ENCODE data around the gene LCNL1.

Gene LCNL1

DNA sequence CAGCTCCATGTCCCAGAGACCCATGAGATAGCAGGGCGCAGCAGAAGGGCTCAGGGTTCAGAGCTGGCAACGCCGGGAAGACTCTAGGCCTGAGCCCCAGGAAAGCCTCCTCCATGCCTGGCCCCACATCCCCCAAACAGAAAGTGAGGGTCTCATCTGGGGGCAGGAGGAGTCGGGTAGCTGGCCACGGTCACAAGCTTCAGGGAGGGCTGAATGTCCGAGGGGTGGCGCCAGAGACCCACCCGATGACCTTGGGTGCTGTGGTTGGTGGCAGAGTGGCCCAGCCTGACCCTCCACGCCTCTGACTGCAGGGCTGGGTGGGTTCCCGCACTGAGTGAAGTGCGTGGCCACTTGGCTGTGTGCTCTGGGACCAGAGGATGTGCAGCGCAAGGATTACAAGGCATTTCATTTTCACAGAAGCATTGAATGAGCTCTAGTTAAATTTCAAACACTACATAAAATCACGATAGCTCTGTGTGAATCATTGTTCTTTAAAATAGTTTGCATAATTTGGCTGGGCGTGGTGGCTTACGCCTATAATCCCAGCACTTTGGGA, 34.8 kb upstream of the LCNL1 start:
- Histone ChIP-seq H3K27me3 (ENCODE audit: control insufficient read depth in 1 of 2, insufficient read depth in 1 of 2, low read length in 2 of 2) (no peaks in the 10 kb centered on the region), H3K23ac (ENCODE audit: low read length in 2 of 2) (no peak overlapping the region), H3K9ac (ENCODE audit: low read length) (no peak overlapping the region), H4K8ac (ENCODE audit: low read length) (no peak overlapping the region), H2AK5ac (ENCODE audit: low read length, severe bottlenecking) (no peak overlapping the region), H4K91ac (ENCODE audit: low read length) (no peak overlapping the region), H2BK12ac (ENCODE audit: low read length in 2 of 2) (peak overlapping the region in 1 of 2 experiments; percentile 24), H3K4ac (ENCODE audit: low read depth in 1 of 2, low read length in 2 of 2) (no peak overlapping the region), H3K36me3 (ENCODE audit: control insufficient read depth in 1 of 2, insufficient read depth in 2 of 2, low read depth in 1 of 2, low read length in 2 of 2) (peaks cover 0 to 9% of the 10 kb centered on the region in 2 experiments), H3K14ac (ENCODE audit: low read length in 2 of 2) (no peak overlapping the region), H3K79me1 (replicated peaks; ENCODE audit: low read length, poor library complexity, severe bottlenecking) (no peaks in the 10 kb centered on the region), H2AFZ (ENCODE audit: low read depth, low read length) (no peak overlapping the region), H2BK5ac (ENCODE audit: low read depth, low read length, poor library complexity, severe bottlenecking) (no peak overlapping the region), H3K27ac (ENCODE audit: low read length, poor library complexity, severe bottlenecking) (no peak overlapping the region), H3K18ac (ENCODE audit: low read depth in 1 of 2, low read length in 2 of 2) (no peak overlapping the region), H2BK15ac (ENCODE audit: low read depth, poor library complexity, severe bottlenecking) (no peak overlapping the region), H3K4me2 (ENCODE audit: low read length, poor library complexity, severe bottlenecking) (no peak overlapping the region), H3K4me1 (ENCODE audit: control insufficient read depth, insufficient read depth, low read depth, low read length) (peaks cover 31% of the 10 kb centered on the region), H2BK120ac (ENCODE audit: low read depth, low read length) (no peak overlapping the region), H3K4me3 (ENCODE audit: insufficient read depth in 1 of 2, low read depth in 1 of 2, low read length in 2 of 2) (no peak overlapping the region), H3K9me3 (ENCODE audit: control insufficient read depth, low read length) (no peaks in the 10 kb centered on the region)
- DNase-seq: peak; percentile 23
- 63% methylated on average over 13 of the region's 15 CpGs for WGBS

DNA sequence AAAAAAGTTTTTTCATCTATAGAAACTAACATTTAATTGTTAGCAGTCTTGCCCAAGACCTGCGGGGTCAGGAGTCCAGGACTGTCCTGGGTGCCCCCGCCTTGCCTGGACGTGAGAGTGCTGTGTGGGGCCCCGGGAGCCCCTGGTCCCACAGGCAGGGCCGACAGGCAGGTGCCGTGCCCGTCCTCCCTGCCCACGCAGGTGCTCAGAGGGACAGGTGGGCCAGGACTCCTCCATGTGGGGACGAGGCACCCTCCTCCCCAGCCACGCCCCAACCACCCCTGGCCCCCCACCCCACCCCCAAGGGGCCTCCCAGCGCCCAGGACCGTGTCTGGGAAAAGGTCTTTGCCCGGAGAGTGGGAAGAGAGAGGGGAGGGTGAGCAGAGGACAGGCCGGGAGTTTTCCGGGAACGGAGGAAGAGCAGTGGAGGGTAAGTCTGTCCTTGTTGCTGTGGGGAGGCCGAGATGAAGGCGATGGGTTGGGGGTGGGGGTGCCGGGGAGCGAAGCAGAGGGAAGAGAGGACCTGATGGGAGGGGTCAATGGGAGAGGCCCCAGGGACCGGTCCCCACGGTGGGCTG, 33.5 kb upstream of the LCNL1 start:
- peak overlapping the region; percentile 67 to 72 for H3K4me3 ChIP-seq (ENCODE audit: insufficient read depth in 1 of 2, low read depth in 1 of 2, low read length in 2 of 2)
- peak overlapping the region; percentile 27 for H2BK120ac ChIP-seq (ENCODE audit: low read depth, low read length)
- peak overlapping the region; percentile 89 for H2AFZ ChIP-seq (ENCODE audit: low read depth, low read length)
- 32% methylated on average over 12 of the region's 22 CpGs for WGBS
- peak overlapping the region; percentile 62 for H4K8ac ChIP-seq (ENCODE audit: low read length)
- no peak overlapping the region for H2AK5ac ChIP-seq (ENCODE audit: low read length, severe bottlenecking)
- H3K9me3 ChIP-seq (ENCODE audit: control insufficient read depth, low read length): no peaks in the 10 kb centered on the region
- no peak overlapping the region for H2BK5ac ChIP-seq (ENCODE audit: low read depth, low read length, poor library complexity, severe bottlenecking)
- H3K18ac ChIP-seq (ENCODE audit: low read depth in 1 of 2, low read length in 2 of 2): peak overlapping the region; percentile 9 to 63
- H3K4me1 ChIP-seq (ENCODE audit: control insufficient read depth, insufficient read depth, low read depth, low read length): peaks cover 29% of the 10 kb centered on the region
- H3K23ac ChIP-seq (ENCODE audit: low read length in 2 of 2): no peak overlapping the region
- no peaks in the 10 kb centered on the region for H3K79me1 ChIP-seq (replicated peaks; ENCODE audit: low read length, poor library complexity, severe bottlenecking)
- no peak for DNase-seq
- peak overlapping the region; percentile 73 for H4K91ac ChIP-seq (ENCODE audit: low read length)
- H3K4me2 ChIP-seq (ENCODE audit: low read length, poor library complexity, severe bottlenecking): peak overlapping the region; percentile 60
- H3K14ac ChIP-seq (ENCODE audit: low read length in 2 of 2): no peak overlapping the region
- no peak overlapping the region for H2BK15ac ChIP-seq (ENCODE audit: low read depth, poor library complexity, severe bottlenecking)
- no peak overlapping the region for H3K27ac ChIP-seq (ENCODE audit: low read length, poor library complexity, severe bottlenecking)
- peak overlapping the region in 1 of 2 experiments; percentile 59 for H2BK12ac ChIP-seq (ENCODE audit: low read length in 2 of 2)
- H3K4ac ChIP-seq (ENCODE audit: low read depth in 1 of 2, low read length in 2 of 2): no peak overlapping the region
- no peaks in the 10 kb centered on the region for H3K36me3 ChIP-seq (ENCODE audit: control insufficient read depth in 1 of 2, insufficient read depth in 2 of 2, low read depth in 1 of 2, low read length in 2 of 2)
- peaks cover 0 to 8% of the 10 kb centered on the region in 2 experiments for H3K27me3 ChIP-seq (ENCODE audit: control insufficient read depth in 1 of 2, insufficient read depth in 1 of 2, low read length in 2 of 2)
- H3K9ac ChIP-seq (ENCODE audit: low read length): peak overlapping the region; percentile 22

DNA sequence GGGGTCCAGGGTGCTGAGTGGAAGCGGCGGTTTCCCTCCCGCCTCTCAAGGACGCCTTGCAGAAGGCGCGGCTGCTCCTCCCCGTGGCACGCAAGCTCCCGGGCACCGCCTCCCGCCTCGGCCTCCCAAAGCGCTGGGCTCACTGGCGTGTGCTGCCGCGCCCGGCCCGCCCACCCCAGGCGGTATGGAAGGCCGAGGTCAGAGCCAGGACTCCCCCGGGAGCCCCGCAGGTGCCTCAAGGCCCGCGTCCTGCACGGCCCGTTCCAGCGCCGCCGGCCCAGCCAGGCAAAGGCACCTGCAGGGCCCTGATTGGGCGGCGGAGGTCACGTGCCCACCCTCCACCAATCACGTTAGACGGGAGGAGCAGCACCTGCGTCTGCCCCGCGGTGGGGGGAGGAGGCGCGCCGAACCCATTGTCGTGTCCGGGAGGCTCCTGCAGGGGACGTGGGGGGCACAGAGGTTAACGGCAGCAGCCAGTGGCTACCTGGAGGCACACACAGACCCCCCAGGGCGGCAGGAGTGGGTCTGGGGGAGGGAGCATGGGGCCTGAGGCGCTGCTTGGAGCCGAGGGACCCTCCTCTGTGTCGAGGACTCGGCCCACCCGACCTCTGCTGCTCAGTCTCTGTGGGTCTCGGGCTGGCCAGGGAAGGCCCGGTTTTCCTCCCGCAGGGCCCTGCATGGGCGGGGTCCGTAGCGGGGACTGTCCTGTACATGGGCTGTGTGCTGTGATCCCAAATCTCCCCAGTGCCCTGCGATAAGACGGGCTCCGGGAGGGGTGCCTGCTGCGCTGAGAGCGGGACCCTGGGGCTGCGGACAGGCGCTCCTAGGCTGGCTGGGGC, 32.8 kb upstream of the LCNL1 start:
- no peak overlapping the region for H3K14ac ChIP-seq (ENCODE audit: low read length in 2 of 2)
- peak overlapping the region; percentile 9 to 46 for H3K18ac ChIP-seq (ENCODE audit: low read depth in 1 of 2, low read length in 2 of 2)
- H3K9me3 ChIP-seq (ENCODE audit: control insufficient read depth, low read length): no peaks in the 10 kb centered on the region
- H3K4me3 ChIP-seq (ENCODE audit: insufficient read depth in 1 of 2, low read depth in 1 of 2, low read length in 2 of 2): peak overlapping the region; percentile 67 to 72
- no peaks in the 10 kb centered on the region for H3K79me1 ChIP-seq (replicated peaks; ENCODE audit: low read length, poor library complexity, severe bottlenecking)
- H3K27ac ChIP-seq (ENCODE audit: low read length, poor library complexity, severe bottlenecking): no peak overlapping the region
- H3K36me3 ChIP-seq (ENCODE audit: control insufficient read depth in 1 of 2, insufficient read depth in 2 of 2, low read depth in 1 of 2, low read length in 2 of 2): no peaks in the 10 kb centered on the region
- H3K4me2 ChIP-seq (ENCODE audit: low read length, poor library complexity, severe bottlenecking): peak overlapping the region; percentile 60
- no peak overlapping the region for H2BK5ac ChIP-seq (ENCODE audit: low read depth, low read length, poor library complexity, severe bottlenecking)
- peak; percentile 82 for DNase-seq
- H2AFZ ChIP-seq (ENCODE audit: low read depth, low read length): peak overlapping the region; percentile 89
- WGBS: 6% methylated on average over 62 of the region's 63 CpGs
- peak overlapping the region; percentile 20 for H4K91ac ChIP-seq (ENCODE audit: low read length)
- H4K8ac ChIP-seq (ENCODE audit: low read length): peak overlapping the region; percentile 47
- H2AK5ac ChIP-seq (ENCODE audit: low read length, severe bottlenecking): no peak overlapping the region
- H2BK12ac ChIP-seq (ENCODE audit: low read length in 2 of 2): peak overlapping the region in 1 of 2 experiments; percentile 48
- H3K23ac ChIP-seq (ENCODE audit: low read length in 2 of 2): no peak overlapping the region
- H2BK15ac ChIP-seq (ENCODE audit: low read depth, poor library complexity, severe bottlenecking): peak overlapping the region; percentile 9
- H3K4ac ChIP-seq (ENCODE audit: low read depth in 1 of 2, low read length in 2 of 2): no peak overlapping the region
- peak overlapping the region; percentile 22 for H3K9ac ChIP-seq (ENCODE audit: low read length)
- H3K4me1 ChIP-seq (ENCODE audit: control insufficient read depth, insufficient read depth, low read depth, low read length): peaks cover 25% of the 10 kb centered on the region
- H3K27me3 ChIP-seq (ENCODE audit: control insufficient read depth in 1 of 2, insufficient read depth in 1 of 2, low read length in 2 of 2): peaks cover 0 to 14% of the 10 kb centered on the region in 2 experiments
- no peak overlapping the region for H2BK120ac ChIP-seq (ENCODE audit: low read depth, low read length)

DNA sequence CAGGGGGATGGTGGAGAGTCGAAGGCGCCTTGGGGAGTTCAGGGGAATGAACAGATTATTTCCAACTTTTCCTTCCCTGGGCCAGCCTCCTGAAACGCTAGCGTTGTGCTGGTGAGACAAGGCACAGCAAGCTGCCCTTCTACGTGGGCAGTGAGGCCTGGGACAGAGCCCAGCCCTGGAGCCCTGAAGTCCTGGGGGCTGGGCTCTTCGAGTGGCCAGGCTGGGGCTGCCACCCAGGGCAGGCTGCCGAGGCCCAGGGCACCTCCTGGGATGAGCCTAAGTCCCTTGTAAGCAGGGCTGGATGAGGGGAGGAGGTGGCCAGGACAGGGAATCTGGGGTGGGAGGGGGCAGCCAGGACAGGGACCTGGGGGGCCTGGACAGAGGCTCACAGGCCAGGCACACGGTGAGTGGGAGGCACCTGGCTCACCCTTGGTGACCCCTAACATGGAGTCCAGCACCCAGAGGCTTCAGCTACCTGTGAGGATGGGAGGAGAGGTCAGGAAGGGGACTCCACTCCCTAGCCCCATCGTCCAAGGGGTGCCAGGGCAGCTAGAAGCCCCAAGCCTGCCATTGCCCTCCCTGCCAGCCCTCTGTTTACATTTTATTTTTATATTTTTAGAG, 32.0 kb upstream of the LCNL1 start:
- H4K91ac ChIP-seq (ENCODE audit: low read length): no peak overlapping the region
- H3K18ac ChIP-seq (ENCODE audit: low read depth in 1 of 2, low read length in 2 of 2): no peak overlapping the region
- no peaks in the 10 kb centered on the region for H3K79me1 ChIP-seq (replicated peaks; ENCODE audit: low read length, poor library complexity, severe bottlenecking)
- no peak overlapping the region for H2BK12ac ChIP-seq (ENCODE audit: low read length in 2 of 2)
- no peaks in the 10 kb centered on the region for H3K36me3 ChIP-seq (ENCODE audit: control insufficient read depth in 1 of 2, insufficient read depth in 2 of 2, low read depth in 1 of 2, low read length in 2 of 2)
- H3K9ac ChIP-seq (ENCODE audit: low read length): no peak overlapping the region
- H3K4ac ChIP-seq (ENCODE audit: low read depth in 1 of 2, low read length in 2 of 2): peak overlapping the region in 1 of 2 experiments; percentile 7
- no peaks in the 10 kb centered on the region for H3K9me3 ChIP-seq (ENCODE audit: control insufficient read depth, low read length)
- peak overlapping the region; percentile 60 for H3K4me2 ChIP-seq (ENCODE audit: low read length, poor library complexity, severe bottlenecking)
- no peak overlapping the region for H3K14ac ChIP-seq (ENCODE audit: low read length in 2 of 2)
- no peak overlapping the region for H3K23ac ChIP-seq (ENCODE audit: low read length in 2 of 2)
- H4K8ac ChIP-seq (ENCODE audit: low read length): peak overlapping the region; percentile 47
- H2BK120ac ChIP-seq (ENCODE audit: low read depth, low read length): no peak overlapping the region
- H3K27ac ChIP-seq (ENCODE audit: low read length, poor library complexity, severe bottlenecking): no peak overlapping the region
- peaks cover 25% of the 10 kb centered on the region for H3K4me1 ChIP-seq (ENCODE audit: control insufficient read depth, insufficient read depth, low read depth, low read length)
- no peak for DNase-seq
- H2AFZ ChIP-seq (ENCODE audit: low read depth, low read length): peak overlapping the region; percentile 30
- H3K27me3 ChIP-seq (ENCODE audit: control insufficient read depth in 1 of 2, insufficient read depth in 1 of 2, low read length in 2 of 2): peaks cover 0 to 16% of the 10 kb centered on the region in 2 experiments
- H2BK5ac ChIP-seq (ENCODE audit: low read depth, low read length, poor library complexity, severe bottlenecking): no peak overlapping the region
- no peak overlapping the region for H3K4me3 ChIP-seq (ENCODE audit: insufficient read depth in 1 of 2, low read depth in 1 of 2, low read length in 2 of 2)
- WGBS: 81% methylated on average over 8 of the region's 9 CpGs
- no peak overlapping the region for H2BK15ac ChIP-seq (ENCODE audit: low read depth, poor library complexity, severe bottlenecking)
- H2AK5ac ChIP-seq (ENCODE audit: low read length, severe bottlenecking): no peak overlapping the region
